Activated naive CD8-positive, alpha-beta T cell (primary cell): ENCODE measurements around the gene MEGF10.
"Not testable (repeated sequence)": the region's sequence is repeated elsewhere in the genome, so short reads cannot be mapped to it uniquely, and the experiment has no call there.

Experiments used
- H3K27ac Mint-ChIP-seq: one replicate; pipeline ENCODE4 v1.8.0; 2021; ENCODE audit warnings: mixed read lengths
- H3K27me3 Mint-ChIP-seq: one replicate; pipeline ENCODE4 v1.8.0; 2021; ENCODE audit warnings: mixed read lengths
- H3K36me3 Mint-ChIP-seq: one replicate; pipeline ENCODE4 v1.8.0; 2021; ENCODE audit warnings: mixed read lengths
- H3K4me1 Mint-ChIP-seq: one replicate; pipeline ENCODE4 v1.8.0; 2021; ENCODE audit warnings: low read depth, mixed read lengths
- H3K4me3 Mint-ChIP-seq: one replicate; pipeline ENCODE4 v1.8.0; 2021; ENCODE audit warnings: mild to moderate bottlenecking, mixed read lengths
- H3K9me3 Mint-ChIP-seq: one replicate; pipeline ENCODE4 v1.8.0; 2021; ENCODE audit warnings: low read depth, mixed read lengths

The MEGF10 gene

GRCh38 chr5:127308325-127308724, 17.7 kb downstream of the MEGF10 start:
- not testable (repeated sequence) for H3K4me1 Mint-ChIP-seq, H3K27ac Mint-ChIP-seq, H3K36me3 Mint-ChIP-seq, H3K27me3 Mint-ChIP-seq, H3K9me3 Mint-ChIP-seq, H3K4me3 Mint-ChIP-seq

- H3K4me1 Mint-ChIP-seq: no peaks in the 10 kb centered on the region
- no peaks in the 10 kb centered on the region for H3K36me3 Mint-ChIP-seq
- no peaks in the 10 kb centered on the region for H3K27me3 Mint-ChIP-seq
- no peak overlapping the region for H3K4me3 Mint-ChIP-seq
- H3K27ac Mint-ChIP-seq: no peak overlapping the region
- no peaks in the 10 kb centered on the region for H3K9me3 Mint-ChIP-seq
Observed at GRCh38 chr5:127308945-127309344, 18.3 kb downstream of the MEGF10 start.

- H3K4me1 Mint-ChIP-seq: no peaks in the 10 kb centered on the region
- H3K27me3 Mint-ChIP-seq: peaks cover 6% of the 10 kb centered on the region
- no peak overlapping the region for H3K4me3 Mint-ChIP-seq
- H3K36me3 Mint-ChIP-seq: no peaks in the 10 kb centered on the region
- H3K9me3 Mint-ChIP-seq: no peaks in the 10 kb centered on the region
- no peak overlapping the region for H3K27ac Mint-ChIP-seq
Observed at GRCh38 chr5:127311349-127311748, 20.8 kb downstream of the MEGF10 start.

GRCh38 chr5:127311781-127312525, 21.4 kb downstream of the MEGF10 start:
- Mint-ChIP-seq H3K27ac (no peak overlapping the region), H3K4me1 (no peaks in the 10 kb centered on the region), H3K9me3 (no peaks in the 10 kb centered on the region), H3K27me3 (peaks cover 7% of the 10 kb centered on the region), H3K4me3 (no peak overlapping the region), H3K36me3 (no peaks in the 10 kb centered on the region)

GRCh38 chr5:127313379-127313778, 22.8 kb downstream of the MEGF10 start:
- peaks cover 7% of the 10 kb centered on the region for H3K27me3 Mint-ChIP-seq
- H3K9me3 Mint-ChIP-seq: no peaks in the 10 kb centered on the region
- no peak overlapping the region for H3K4me3 Mint-ChIP-seq
- H3K4me1 Mint-ChIP-seq: no peaks in the 10 kb centered on the region
- H3K36me3 Mint-ChIP-seq: no peaks in the 10 kb centered on the region
- no peak overlapping the region for H3K27ac Mint-ChIP-seq

DNA sequence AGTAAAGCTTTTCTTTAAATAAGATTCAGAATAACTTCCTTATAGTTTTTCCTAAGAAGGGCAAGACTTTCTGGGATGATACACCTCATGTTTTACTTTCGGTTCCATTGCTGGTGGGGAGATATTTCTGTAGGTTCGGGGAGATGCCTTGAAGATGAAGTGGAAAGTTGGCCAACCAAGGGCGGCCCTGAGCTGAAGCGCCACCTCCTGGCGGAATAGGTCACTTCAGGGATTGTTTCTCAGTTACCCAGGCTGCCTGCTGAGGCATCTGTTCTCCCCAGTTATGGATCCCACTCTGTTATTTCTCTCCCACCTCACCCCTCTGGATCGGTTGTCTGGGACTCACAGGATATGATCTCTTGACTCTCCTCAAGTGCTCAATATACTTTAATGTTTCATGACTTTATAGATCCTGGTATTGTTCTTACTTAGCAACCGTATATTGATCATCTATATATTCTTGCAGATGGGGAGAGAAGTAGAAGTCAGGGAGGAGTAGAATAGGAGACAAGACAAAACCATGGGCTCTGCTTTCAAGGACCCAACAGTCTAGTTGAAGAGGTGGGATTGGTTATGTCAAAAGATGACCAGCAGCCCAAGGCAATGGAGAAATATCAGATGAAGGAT, 23.4 kb downstream of the MEGF10 start:
- no peaks in the 10 kb centered on the region for H3K36me3 Mint-ChIP-seq
- H3K4me3 Mint-ChIP-seq: no peak overlapping the region
- H3K9me3 Mint-ChIP-seq: no peaks in the 10 kb centered on the region
- no peak overlapping the region for H3K27ac Mint-ChIP-seq
- H3K27me3 Mint-ChIP-seq: peaks cover 7% of the 10 kb centered on the region
- H3K4me1 Mint-ChIP-seq: no peaks in the 10 kb centered on the region

GRCh38 chr5:127316011-127316410, 25.4 kb downstream of the MEGF10 start:
- Mint-ChIP-seq H3K36me3 (no peaks in the 10 kb centered on the region), H3K4me3 (no peak overlapping the region), H3K27me3 (peaks cover 7% of the 10 kb centered on the region), H3K9me3 (no peaks in the 10 kb centered on the region), H3K27ac (no peak overlapping the region), H3K4me1 (peaks cover 12% of the 10 kb centered on the region)

- H3K27me3 Mint-ChIP-seq, H3K9me3 Mint-ChIP-seq, H3K36me3 Mint-ChIP-seq, H3K4me3 Mint-ChIP-seq, H3K27ac Mint-ChIP-seq: not testable (repeated sequence)
- H3K4me1 Mint-ChIP-seq: peaks cover 17% of the 10 kb centered on the region
Observed at GRCh38 chr5:127317385-127317784, 26.8 kb downstream of the MEGF10 start.

DNA sequence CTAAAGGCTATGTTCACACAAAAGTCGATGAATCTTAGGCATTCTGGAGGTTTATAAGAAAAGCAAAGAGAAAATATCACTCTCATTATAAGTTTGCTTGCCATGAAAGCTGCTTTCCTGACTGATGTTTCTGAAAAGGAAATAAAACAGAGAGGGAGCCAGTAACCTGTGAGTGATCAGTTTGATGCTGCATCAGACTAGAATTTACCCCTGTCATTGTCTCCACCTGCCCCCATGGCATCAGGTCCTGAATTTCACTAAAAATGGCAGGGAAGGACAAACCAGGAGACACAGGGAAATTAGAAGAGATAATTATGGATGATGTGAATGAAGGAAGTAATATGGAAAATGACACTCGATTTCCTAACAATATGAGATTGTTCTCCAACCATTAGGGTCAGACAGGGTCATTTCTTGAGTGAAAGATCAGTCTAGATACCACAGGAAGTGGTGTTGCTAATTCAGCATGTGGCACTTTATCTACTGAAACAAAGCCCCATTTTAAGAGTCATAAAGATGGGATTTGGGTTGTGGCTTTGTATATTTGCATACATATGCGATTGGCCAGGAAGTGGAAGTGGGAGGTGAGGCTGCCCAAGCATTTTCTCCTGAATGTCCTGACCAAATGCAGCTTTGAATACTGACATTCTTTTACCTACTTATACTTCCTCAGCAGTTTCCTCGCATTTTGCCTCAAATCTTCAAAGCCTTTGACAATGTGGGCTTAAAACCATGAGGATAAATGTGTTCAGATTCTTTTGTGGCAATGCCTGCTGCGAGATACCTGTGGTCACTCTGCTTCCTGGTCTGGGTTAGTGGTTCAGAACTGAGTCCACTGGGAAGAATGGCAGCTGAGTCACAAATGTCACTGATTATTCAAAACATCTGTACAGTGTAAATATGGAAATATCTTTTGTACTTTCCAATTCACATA, 29.7 kb downstream of the MEGF10 start:
- Mint-ChIP-seq H3K36me3 (no peaks in the 10 kb centered on the region), H3K4me3 (no peak overlapping the region), H3K27ac (no peak overlapping the region), H3K4me1 (peaks cover 17% of the 10 kb centered on the region), H3K27me3 (peaks cover 2% of the 10 kb centered on the region), H3K9me3 (no peaks in the 10 kb centered on the region)

- Mint-ChIP-seq H3K9me3 (no peaks in the 10 kb centered on the region), H3K4me3 (no peak overlapping the region), H3K27ac (no peak overlapping the region), H3K36me3 (no peaks in the 10 kb centered on the region), H3K27me3 (peaks cover 1% of the 10 kb centered on the region), H3K4me1 (peaks cover 17% of the 10 kb centered on the region)
Observed at GRCh38 chr5:127321465-127321864, 30.9 kb downstream of the MEGF10 start.

GRCh38 chr5:127322403-127322802, 31.8 kb downstream of the MEGF10 start:
- Mint-ChIP-seq H3K4me1 (peaks cover 17% of the 10 kb centered on the region), H3K4me3 (no peak overlapping the region), H3K27me3 (no peaks in the 10 kb centered on the region), H3K27ac (no peak overlapping the region), H3K9me3 (no peaks in the 10 kb centered on the region), H3K36me3 (no peaks in the 10 kb centered on the region)

- no peak overlapping the region for H3K27ac Mint-ChIP-seq
- H3K9me3 Mint-ChIP-seq: no peaks in the 10 kb centered on the region
- H3K4me1 Mint-ChIP-seq: peaks cover 17% of the 10 kb centered on the region
- H3K27me3 Mint-ChIP-seq: no peaks in the 10 kb centered on the region
- no peaks in the 10 kb centered on the region for H3K36me3 Mint-ChIP-seq
- no peak overlapping the region for H3K4me3 Mint-ChIP-seq
Observed at GRCh38 chr5:127324756-127325155, 34.2 kb downstream of the MEGF10 start.

- Mint-ChIP-seq H3K9me3 (no peaks in the 10 kb centered on the region), H3K4me1 (peaks cover 2% of the 10 kb centered on the region), H3K4me3 (no peak overlapping the region), H3K27me3 (peaks cover 8% of the 10 kb centered on the region), H3K36me3 (no peaks in the 10 kb centered on the region), H3K27ac (no peak overlapping the region)
Observed at GRCh38 chr5:127326431-127326830, 35.8 kb downstream of the MEGF10 start.

DNA sequence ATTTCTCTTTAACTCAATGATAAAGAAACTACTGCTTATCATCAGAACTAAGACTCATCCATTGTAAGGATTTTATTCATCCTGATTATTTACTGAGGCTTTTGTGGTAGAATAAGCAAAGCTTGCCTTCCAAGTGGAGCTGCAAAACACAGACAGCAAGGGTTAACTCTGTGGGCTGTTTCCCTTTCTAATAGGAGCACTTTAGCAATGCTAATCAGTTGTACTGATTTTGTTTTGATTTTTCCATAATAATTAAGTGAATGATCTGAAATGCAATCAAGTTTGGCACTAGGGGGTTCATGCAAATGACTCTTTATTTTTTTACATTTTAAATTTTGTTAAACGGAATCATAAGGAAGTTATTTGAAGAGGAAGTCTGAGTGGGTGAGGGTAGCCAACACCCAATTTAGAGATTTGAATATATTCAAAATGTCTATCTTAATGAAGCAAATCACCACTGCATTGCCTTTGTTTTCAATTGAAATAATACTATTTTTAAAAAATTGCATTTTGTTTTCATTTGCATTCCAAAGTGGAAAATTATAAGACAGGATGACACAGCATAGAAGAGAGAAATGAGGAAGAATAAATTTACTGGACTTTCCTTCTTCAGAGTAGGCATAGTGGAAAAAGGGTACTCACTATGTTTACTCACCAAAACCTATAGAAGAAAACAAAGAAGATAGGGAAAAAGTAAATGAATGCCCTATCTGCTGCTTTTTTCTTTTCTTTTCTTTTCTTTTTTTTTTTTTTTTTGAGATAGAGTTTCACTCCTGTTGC, 36.6 kb downstream of the MEGF10 start:
- no peaks in the 10 kb centered on the region for H3K4me1 Mint-ChIP-seq
- no peak overlapping the region for H3K27ac Mint-ChIP-seq
- H3K27me3 Mint-ChIP-seq: peaks cover 10% of the 10 kb centered on the region
- H3K4me3 Mint-ChIP-seq: no peak overlapping the region
- no peaks in the 10 kb centered on the region for H3K9me3 Mint-ChIP-seq
- H3K36me3 Mint-ChIP-seq: no peaks in the 10 kb centered on the region
